GM21786 (cell line): ENCODE measurements around the gene MS4A7.

Experiments used
- ATAC-seq: cut with Tn5 transposase; IDR thresholded peaks from one replicate; pipeline ENCODE4 v1.9.1; 2021; ENCODE audit not compliant: unreplicated experiment

MS4A7 gene

DNA sequence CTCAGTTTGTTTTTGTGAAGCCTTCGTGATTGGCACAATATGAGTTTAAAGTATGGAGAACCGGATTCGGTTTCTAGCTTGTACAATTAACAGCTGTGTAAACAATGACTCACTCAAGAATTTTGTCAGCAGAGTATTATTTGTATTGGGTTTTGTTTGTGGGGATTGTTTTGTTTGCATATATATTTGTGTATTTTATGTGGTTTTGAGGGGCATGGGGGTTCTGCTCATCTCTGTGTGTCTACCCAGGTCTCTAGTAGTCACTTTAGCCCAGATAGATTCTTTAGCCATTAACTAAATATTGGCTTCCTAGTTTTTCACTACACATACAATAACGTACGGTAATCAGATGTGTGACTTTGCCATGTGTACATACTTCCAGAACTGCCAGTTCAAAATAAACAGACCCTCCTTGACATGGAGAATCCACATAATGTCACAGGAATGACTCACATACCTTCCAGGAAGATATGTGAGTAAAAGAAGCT lies 7.5 kb upstream of the MS4A7 start:
- ATAC-seq, result no peak

GRCh38 chr11:60371386-60371785 lies 6.9 kb upstream of the MS4A7 start:
- no peak for ATAC-seq

DNA sequence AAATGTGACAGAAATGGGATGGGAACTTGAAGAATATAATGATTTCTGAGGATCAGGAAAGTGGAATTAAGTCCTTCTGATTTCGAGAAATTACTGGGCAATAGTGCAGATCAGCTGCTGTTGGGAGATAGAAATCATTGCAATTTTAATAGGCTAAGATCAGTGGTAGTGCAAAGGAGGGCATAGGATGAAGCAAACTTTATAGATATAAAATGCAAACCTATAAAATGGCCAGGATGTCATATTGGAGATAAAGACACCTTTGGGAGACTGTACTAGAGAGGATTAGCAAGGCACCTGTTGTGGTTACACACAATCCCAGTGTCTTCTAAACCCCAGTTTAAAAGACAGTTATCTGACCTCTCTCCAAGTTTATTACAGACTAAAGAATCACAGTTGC lies 6.5 kb upstream of the MS4A7 start:
- no peak for ATAC-seq

- no peak for ATAC-seq
These were observed 5.6 kb upstream of the MS4A7 start for GRCh38 chr11:60372767-60373166.

- ATAC-seq, result no peak
These were observed 3.0 kb upstream of the MS4A7 start for GRCh38 chr11:60375316-60375715.

DNA sequence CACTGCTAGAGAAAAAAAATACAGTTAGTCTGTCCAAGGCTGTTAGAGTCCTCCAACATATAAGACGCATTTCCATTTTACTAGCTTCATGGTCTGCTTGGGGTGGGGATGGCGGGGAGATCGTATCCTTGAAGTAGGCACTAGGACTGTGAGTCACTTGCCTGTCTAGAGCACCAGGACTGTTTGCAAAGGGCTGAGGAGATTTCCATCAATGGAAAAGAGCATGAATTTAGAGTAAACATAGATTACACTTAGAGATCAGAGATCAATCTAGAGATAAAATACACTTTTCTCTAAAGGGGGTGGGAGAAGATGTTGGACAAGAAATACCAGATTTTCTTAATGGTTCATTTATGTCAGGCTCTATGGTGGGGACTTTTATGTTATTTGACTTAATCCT lies 1.7 kb upstream of the MS4A7 start:
- no peak for ATAC-seq

GRCh38 chr11:60377401-60378136 lies 763 bp upstream of the MS4A7 start:
- no peak for ATAC-seq

- peak; percentile 94 for ATAC-seq
These were observed 11.1 kb downstream of the MS4A7 start for GRCh38 chr11:60389279-60389910.

DNA sequence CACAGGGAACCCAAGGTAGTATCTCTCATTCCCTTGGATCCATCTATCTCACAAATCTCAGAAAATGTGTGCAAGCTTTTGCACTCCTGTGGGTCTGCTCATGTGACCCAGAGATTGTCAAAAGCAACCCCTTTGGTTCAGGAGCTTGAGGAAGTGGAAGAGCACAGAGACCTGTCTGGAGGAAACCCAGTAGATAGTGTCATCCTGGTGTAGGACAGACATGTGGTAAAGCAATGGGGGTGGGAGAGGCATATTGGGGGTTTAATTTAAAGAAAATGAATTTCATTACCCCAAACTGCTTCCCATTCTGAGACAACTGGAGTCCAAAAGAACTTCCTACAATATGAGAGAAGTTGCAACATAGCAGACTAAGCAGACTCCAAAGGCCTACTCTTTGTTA lies 12.1 kb downstream of the MS4A7 start:
- ATAC-seq, result no peak

DNA sequence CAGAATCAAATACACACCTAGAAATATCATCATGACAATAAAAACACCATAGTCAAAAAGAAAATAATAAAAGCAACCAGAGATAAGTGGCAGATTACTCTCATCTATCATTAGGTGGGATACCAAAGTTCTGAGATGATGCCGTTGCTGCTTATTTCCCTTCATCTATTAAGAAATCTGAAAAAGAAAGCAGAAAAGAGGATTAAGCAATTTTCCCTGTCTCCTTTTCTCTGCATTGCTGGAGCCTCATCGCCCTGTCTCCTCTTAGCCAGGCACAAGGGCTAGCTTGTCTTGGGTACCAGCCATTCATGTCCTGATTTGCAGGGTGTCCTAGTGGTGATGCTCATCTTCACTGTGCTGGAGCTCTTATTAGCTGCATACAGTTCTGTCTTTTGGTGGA lies 14.0 kb downstream of the MS4A7 start:
- no peak for ATAC-seq

DNA sequence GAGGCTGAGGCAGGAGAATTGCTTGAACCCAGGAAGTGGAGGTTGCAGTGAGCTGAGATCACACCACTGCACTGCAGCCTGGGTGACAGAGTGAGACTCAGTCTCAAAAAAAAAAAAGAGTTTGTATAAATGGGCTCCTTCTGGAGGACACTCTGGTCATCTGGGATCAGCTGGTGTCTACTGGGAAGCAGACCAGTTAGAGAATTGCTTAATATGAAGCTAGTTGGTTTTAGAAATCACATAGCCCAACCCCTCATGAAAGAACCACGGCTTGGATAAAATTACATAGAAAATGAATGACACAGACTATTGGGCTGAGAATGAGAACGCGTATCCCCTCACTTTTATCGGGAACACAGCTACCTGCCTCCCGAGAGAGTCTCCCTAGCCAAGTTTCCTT lies 14.7 kb downstream of the MS4A7 start:
- no peak for ATAC-seq

- no peak for ATAC-seq
These were observed 16.5 kb downstream of the MS4A7 start for GRCh38 chr11:60394666-60395380.

GRCh38 chr11:60396382-60396781 lies 18.1 kb downstream of the MS4A7 start, which contains the start of gene MS4A14:
MS4A14 (plus strand) TSS chr11:60396459; CDS start chr11:60396579, 120 bp downstream.
- ATAC-seq, result no peak

- peak; percentile 72 for ATAC-seq
These were observed 18.5 kb downstream of the MS4A7 start for GRCh38 chr11:60396799-60397198.

DNA sequence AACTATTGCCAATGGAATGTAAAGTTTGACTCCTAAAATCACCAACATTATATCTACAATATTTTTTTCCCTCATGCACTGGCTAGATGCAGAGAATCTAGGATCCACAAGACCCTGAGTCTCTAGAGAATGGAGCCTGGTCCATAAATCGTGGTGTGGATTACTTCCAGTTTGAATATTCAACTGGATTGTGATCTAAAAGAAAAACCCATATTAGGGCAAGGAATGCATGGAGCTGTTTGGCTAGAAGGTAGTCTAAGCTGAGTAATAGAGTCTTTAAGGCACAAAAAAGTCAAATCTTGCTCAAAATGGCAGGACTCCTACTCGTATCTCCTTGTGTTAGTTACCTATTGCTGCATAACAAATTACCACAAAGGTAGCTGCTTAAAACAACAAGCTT lies 41.7 kb downstream of the MS4A7 start:
- no peak for ATAC-seq

DNA sequence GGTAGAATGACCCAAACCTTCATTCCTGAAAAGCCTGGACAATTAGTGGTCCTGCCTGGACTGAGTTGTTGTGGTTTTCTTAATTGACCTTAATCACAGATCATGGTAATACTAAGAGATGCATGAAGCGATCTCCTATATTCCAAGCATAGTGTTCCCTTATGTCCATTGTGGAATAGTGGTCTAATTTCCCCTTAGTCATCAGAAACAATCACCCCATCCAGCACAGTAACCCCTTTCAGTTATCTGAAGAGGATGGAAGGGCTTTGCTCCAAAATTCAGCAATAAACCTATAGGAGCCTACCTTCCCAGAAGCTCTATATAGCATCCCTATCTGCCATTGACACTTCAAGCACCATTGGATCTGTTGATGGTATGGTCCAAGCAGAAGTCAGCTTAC lies 44.3 kb downstream of the MS4A7 start:
- ATAC-seq, result no peak

DNA sequence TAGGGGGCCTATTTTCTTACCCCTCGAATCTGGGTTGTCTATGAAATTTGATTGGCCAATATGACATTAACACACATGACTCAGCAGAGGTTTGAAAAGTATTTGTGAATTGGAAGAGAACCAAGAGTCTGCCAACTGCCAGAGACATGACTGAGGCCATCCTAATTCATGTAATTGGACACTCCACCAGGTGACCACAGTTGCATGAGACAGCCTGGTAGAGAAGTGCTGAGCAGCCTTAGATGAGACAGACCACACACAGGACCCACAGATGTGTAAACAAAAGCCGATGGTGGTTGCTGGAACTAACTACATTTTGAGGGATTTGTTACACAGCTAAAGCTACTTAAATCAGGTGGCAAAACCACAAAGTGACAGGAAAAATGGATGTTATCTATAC lies 50.2 kb downstream of the MS4A7 start:
- no peak for ATAC-seq

DNA sequence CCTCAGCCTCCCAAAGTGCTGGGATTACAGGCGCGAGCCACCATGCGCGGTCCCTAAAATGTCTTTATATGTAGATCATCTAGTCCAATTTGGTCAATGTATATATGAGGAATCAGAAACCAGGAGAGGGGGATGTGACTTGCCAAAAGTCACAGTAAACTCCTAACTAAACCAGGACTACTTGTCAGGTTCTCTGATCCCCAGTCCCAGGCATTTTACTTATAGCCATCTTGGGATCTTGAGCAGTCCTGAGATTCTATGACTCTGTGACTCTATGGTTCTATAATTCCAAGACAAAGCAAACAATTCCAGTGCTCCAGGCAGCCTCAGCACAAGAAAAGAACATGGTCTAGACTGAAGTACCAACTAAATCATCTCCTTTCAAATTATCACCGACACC lies 50.9 kb downstream of the MS4A7 start, which contains the start of gene MS4A5:
Gene MS4A5, plus strand, starts transcription at position 301 of the 400 bp plus-strand sequence. CDS start 103 bp downstream, outside the sequence.
- ATAC-seq, result no peak

- no peak for ATAC-seq
These were observed 52.9 kb downstream of the MS4A7 start for GRCh38 chr11:60431251-60431650.

GRCh38 chr11:60433401-60433800 lies 55.1 kb downstream of the MS4A7 start:
- no peak for ATAC-seq
